ENCODE results near the gene DLGAP5. TPM values are rescaled to one million over a fixed set of nuclear protein-coding genes. Genes with fewer than 3 reads are reported as not detected.

The DLGAP5 gene
- total and polyA plus RNA-seq, 2 of the 13 experiments (the other 11 are each of a cell fraction or from before 2014, with no cell fraction given) = 7.7 to 55.8 TPM

DNA sequence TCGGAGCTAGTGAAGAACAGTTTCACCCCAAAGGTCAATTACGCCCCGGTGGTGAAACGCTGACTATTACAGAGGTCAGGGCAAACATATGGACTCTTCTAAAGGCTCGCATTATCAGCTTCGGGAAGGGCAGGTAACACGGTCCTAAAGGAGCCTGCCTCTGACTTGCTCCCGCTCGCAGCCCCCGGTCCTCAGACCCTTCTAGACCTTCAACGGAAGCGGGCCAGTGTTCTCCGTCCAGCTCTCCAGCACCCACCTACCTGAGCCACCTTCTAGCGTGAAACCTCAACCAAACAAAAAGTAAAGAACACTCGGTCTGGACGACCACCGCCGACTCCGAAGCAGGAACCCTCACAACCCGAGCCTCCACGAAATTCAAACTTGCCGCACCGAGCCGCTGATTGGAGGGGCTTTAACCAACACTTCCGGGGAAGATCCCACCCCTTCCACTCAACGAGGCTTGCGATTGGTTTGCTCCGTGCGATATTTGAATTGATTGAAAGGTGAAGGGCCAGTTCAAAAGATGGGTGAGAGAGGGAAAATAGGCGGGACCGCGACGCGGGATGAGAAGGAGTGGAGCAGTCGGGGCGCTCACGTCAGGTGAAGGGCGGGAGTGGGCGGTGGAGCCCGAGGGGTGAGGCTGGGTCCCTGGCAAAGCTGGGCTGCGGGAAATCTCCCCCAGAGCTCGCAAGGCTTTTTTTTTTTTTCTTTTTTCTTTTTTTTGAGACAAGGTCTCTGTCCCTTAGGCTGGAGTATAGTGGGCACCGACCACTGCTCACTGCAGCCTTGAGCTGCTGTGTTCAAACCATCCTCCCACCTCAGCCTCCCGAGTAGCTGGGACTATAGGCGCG, at the start of gene DLGAP5 (continued):
- TF ChIP-seq NCOA2 (CRISPR knock-in tag; IDR thresholded peaks at IDR 0.05) (no peak), ZBTB7A (CRISPR knock-in tag; IDR thresholded peaks at IDR 0.05) (no peak), KDM3A (CRISPR knock-in tag; IDR thresholded peaks at IDR 0.05; ENCODE audit: low read depth) (no peak), ZNF841 (CRISPR knock-in tag; IDR thresholded peaks at IDR 0.05; ENCODE audit: borderline replicate concordance) (peak; percentile 75), ZNF550 (CRISPR knock-in tag; IDR thresholded peaks at IDR 0.05; ENCODE audit: borderline replicate concordance) (no peak), RXRA (CRISPR knock-in tag; IDR thresholded peaks at IDR 0.05) (no peak), PCBP2 (optimal IDR thresholded peaks at IDR 0.05; ENCODE audit: low read depth, low read length, poor library complexity, severe bottlenecking) (no peak), ZNF660 (CRISPR knock-in tag; IDR thresholded peaks at IDR 0.05; ENCODE audit: borderline replicate concordance, low read depth) (no peak), DMAP1 (CRISPR knock-in tag; IDR thresholded peaks at IDR 0.05) (peak; percentile 89), MED1 (CRISPR knock-in tag; IDR thresholded peaks at IDR 0.05) (peak; percentile 36; the same call in 1 of the 2 replicates), NFKBIZ (CRISPR knock-in tag; IDR thresholded peaks at IDR 0.05) (no peak), FOXM1 (CRISPR knock-in tag; IDR thresholded peaks at IDR 0.05) (peak; percentile 78; the same call in 1 of the 2 replicates), ZBTB21 (CRISPR knock-in tag; IDR thresholded peaks at IDR 0.05) (no peak), ZNF761 (CRISPR knock-in tag; conservative IDR thresholded peaks at IDR 0.05) (no peak), CCDC6 (CRISPR knock-in tag; IDR thresholded peaks at IDR 0.05) (peak; percentile 80), ZNF598 (CRISPR knock-in tag; IDR thresholded peaks at IDR 0.05; ENCODE audit: borderline replicate concordance) (peak; percentile 85; the same call in 1 of the 2 replicates), RBFOX2 (IDR thresholded peaks at IDR 0.05; ENCODE audit: low read depth, low read length) (peak; percentile 45), GFI1 (CRISPR knock-in tag; IDR thresholded peaks at IDR 0.05; ENCODE audit: borderline replicate concordance) (no peak)
- TF ChIP-seq, protein P1, sequence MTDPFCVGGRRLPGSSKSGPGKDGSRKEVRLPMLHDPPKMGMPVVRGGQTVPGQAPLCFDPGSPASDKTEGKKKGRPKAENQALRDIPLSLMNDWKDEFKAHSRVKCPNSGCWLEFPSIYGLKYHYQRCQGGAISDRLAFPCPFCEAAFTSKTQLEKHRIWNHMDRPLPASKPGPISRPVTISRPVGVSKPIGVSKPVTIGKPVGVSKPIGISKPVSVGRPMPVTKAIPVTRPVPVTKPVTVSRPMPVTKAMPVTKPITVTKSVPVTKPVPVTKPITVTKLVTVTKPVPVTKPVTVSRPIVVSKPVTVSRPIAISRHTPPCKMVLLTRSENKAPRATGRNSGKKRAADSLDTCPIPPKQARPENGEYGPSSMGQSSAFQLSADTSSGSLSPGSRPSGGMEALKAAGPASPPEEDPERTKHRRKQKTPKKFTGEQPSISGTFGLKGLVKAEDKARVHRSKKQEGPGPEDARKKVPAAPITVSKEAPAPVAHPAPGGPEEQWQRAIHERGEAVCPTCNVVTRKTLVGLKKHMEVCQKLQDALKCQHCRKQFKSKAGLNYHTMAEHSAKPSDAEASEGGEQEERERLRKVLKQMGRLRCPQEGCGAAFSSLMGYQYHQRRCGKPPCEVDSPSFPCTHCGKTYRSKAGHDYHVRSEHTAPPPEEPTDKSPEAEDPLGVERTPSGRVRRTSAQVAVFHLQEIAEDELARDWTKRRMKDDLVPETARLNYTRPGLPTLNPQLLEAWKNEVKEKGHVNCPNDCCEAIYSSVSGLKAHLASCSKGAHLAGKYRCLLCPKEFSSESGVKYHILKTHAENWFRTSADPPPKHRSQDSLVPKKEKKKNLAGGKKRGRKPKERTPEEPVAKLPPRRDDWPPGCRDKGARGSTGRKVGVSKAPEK (CRISPR knock-in tag; IDR thresholded peaks at IDR 0.05; ENCODE audit: borderline replicate concordance) = no peak; the same call in 1 of the 2 replicates
- TF ChIP-seq, protein P2, sequence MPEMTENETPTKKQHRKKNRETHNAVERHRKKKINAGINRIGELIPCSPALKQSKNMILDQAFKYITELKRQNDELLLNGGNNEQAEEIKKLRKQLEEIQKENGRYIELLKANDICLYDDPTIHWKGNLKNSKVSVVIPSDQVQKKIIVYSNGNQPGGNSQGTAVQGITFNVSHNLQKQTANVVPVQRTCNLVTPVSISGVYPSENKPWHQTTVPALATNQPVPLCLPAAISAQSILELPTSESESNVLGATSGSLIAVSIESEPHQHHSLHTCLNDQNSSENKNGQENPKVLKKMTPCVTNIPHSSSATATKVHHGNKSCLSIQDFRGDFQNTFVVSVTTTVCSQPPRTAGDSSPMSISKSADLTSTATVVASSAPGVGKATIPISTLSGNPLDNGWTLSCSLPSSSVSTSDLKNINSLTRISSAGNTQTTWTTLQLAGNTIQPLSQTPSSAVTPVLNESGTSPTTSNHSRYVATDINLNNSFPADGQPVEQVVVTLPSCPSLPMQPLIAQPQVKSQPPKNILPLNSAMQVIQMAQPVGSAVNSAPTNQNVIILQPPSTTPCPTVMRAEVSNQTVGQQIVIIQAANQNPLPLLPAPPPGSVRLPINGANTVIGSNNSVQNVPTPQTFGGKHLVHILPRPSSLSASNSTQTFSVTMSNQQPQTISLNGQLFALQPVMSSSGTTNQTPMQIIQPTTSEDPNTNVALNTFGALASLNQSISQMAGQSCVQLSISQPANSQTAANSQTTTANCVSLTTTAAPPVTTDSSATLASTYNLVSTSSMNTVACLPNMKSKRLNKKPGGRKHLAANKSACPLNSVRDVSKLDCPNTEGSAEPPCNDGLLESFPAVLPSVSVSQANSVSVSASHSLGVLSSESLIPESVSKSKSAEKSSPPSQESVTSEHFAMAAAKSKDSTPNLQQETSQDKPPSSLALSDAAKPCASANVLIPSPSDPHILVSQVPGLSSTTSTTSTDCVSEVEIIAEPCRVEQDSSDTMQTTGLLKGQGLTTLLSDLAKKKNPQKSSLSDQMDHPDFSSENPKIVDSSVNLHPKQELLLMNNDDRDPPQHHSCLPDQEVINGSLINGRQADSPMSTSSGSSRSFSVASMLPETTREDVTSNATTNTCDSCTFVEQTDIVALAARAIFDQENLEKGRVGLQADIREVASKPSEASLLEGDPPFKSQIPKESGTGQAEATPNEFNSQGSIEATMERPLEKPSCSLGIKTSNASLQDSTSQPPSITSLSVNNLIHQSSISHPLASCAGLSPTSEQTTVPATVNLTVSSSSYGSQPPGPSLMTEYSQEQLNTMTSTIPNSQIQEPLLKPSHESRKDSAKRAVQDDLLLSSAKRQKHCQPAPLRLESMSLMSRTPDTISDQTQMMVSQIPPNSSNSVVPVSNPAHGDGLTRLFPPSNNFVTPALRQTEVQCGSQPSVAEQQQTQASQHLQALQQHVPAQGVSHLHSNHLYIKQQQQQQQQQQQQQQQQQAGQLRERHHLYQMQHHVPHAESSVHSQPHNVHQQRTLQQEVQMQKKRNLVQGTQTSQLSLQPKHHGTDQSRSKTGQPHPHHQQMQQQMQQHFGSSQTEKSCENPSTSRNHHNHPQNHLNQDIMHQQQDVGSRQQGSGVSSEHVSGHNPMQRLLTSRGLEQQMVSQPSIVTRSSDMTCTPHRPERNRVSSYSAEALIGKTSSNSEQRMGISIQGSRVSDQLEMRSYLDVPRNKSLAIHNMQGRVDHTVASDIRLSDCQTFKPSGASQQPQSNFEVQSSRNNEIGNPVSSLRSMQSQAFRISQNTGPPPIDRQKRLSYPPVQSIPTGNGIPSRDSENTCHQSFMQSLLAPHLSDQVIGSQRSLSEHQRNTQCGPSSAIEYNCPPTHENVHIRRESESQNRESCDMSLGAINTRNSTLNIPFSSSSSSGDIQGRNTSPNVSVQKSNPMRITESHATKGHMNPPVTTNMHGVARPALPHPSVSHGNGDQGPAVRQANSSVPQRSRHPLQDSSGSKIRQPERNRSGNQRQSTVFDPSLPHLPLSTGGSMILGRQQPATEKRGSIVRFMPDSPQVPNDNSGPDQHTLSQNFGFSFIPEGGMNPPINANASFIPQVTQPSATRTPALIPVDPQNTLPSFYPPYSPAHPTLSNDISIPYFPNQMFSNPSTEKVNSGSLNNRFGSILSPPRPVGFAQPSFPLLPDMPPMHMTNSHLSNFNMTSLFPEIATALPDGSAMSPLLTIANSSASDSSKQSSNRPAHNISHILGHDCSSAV (CRISPR knock-in tag; IDR thresholded peaks at IDR 0.05; ENCODE audit: borderline replicate concordance) = no peak
